Measurements from ENCODE around the gene COL6A2.
A peak's percentile ranks its signal among the peaks of the same experiment; 100 is the strongest.

COL6A2 gene

GRCh38 chr21:46097336-46098293, at the start of gene COL6A2:
TSS of gene COL6A2 (plus strand) at chr21:46098112.
- DNase-seq, result peak; percentile 80

DNA sequence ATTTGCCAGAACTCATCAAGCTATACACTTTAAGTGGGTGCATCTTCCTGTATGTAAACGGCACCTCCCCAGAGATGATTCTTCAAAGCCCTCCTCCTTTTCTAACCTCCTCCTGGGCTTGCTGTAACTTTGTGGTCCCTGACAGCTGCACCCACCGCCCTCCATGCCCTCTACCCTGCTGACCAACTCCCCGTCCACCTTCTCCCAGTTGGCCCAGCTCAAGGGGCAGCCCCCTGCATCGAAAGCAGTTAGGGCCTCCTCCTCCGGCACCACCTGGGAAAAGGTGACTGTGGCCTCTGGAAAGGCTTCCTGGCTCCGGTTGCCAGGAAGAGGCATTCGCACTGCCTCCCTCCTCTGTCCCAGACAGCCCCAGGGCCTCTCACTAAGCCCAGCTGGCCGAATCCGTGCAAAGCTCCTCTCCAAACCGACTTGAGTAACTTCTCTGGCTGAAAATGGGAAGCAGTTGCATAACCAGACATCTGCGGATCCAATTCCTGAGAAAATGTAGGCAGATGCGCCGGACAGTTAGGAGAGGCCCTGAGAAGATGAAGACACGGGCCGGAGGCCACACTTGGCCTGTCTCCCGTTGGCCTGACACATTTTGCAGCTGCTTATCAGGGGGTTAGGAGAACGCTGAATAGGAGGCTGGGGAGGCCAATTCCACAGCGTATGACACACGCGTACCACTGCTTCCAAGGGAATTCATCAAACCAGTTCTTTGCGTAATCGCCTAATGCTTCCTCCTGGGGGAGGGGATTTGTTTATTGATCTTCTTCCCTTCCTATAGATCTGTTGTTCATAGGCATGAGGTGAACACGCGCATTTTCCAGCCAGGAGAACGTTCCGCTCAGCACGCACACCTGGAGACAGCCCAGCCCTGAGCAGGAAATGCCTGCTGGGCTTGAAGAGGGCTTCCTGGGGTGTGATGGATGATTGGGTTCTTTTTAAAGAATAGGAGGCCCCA, 48.7 kb upstream of the COL6A2 start:
- DNase-seq, result peak; percentile 75

DNA sequence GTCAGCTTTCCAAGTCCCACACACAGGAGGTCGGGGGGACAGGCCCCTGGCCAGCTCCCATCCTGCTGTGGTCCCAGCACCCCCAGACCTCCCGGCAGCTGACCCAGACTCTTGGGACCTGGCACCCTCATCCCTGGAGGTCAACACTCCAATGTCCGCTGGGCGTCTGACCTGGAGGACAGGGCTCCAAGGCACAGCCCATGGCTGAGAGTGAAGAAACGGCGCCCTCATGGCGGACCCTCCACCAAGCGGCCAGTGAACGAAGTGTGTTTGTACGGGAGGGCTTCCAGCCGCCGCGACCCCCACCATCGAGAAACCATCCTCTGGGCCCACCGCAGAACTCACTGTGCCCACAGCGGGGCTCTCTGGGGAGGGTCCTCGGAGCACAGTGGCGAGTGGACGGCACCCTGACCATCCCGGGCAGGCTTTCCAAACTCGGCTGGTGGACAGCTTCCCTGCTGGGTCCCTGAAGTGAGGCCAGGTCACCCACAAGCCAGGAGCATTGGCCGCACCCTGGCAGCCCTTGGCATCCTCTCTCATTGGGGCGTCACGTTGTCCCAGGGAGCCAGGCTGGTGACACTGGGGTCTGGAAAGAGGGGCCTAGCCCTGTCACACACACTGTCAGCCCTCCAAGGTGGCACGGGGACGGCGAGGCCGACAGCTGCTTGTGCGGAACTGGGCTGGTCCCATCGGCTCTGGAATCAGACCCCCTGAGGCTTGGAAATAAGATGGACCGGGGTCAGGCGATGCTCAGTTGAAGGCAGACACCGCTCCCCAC, 47.8 kb upstream of the COL6A2 start:
- peak; percentile 43 for DNase-seq

DNA sequence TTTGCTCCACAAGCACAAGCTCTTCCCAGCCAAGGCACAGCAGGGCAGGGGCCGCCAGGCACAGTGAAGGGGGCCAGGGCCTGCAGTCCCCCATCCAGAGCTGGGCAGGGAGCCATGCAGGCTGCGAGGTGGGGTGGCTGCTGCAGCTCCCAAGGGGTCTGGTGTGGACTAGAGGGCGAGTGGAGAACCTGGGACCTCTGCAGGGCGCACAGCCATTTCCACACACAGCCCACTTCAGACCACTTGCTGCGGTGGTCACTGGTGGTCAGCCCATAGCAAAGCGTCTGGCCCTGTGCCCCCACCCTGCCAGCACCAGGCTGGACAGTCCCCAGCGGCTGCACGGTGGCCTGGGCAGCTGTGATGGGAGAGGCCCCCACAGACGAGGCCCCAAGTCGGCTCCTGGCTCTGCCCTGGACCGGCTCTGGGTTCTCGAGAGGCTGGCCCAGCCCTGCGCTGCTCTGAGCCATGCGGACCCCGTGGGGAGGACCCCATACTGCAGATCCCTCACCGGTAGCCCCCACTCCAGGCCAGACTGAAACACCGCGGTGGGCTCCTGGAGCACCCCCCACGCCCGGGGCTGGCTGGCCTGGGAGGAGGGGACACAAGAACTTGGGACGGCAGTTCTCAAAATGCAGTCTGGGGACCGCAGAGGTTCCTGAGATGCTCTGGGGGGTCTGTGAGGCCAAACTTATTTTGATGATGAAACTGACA, 47.1 kb upstream of the COL6A2 start:
- peak; percentile 41 for DNase-seq

- peak; percentile 43 for DNase-seq
Observed at GRCh38 chr21:46051379-46051770, 46.5 kb upstream of the COL6A2 start.

GRCh38 chr21:46051821-46052675, 45.9 kb upstream of the COL6A2 start:
- peak; percentile 49 for DNase-seq

DNA sequence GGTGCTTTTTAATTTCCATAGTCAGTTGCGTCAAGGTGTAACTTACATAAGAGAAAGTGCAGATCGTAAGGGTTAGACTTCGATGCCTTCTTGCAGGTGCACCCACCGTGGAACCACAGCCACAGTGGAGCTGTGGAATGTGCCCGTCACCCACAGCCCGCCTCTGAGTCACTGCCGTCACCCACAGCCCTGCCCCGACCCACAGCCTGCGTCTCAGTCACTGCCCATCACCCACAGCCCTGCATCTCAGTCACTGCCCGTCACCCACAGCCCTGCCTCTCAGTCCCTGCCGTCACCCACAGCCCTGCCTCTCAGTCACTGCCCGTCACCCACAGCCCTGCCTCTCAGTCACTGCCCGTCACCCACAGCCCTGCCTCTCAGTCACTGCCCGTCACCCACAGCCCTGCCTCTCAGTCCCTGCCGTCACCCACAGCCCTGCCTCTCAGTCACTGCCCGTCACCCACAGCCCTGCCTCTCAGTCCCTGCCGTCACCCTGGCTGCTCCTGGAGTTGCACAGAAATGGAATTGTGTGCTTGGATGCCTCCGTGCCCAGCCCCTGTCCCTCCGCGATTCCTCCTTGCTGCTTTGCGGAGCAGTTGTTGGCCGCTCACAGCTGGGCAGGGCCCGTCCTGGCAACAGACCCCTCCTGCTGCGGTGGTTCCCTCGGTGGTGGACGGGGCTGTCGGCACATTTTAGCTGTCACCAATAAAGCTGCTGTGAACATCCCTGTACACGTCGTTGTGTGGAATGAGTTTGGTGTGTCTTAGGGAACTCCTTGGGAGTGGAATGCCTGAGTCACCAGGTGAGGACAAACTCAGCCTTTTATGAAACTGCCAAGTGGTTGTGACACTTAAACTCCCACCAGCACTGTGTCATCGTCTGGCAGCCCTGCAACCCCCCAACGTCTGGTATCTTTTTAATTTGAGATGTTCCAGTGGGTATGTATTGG, 44.9 kb upstream of the COL6A2 start:
- peak; percentile 88 for DNase-seq

- DNase-seq, result peak; percentile 9
Observed at GRCh38 chr21:46054031-46054430, 43.9 kb upstream of the COL6A2 start.

GRCh38 chr21:46054451-46054881, 43.4 kb upstream of the COL6A2 start:
- DNase-seq, result peak; percentile 70

GRCh38 chr21:46055863-46056281, 42.0 kb upstream of the COL6A2 start:
- DNase-seq, result peak; percentile 43

DNA sequence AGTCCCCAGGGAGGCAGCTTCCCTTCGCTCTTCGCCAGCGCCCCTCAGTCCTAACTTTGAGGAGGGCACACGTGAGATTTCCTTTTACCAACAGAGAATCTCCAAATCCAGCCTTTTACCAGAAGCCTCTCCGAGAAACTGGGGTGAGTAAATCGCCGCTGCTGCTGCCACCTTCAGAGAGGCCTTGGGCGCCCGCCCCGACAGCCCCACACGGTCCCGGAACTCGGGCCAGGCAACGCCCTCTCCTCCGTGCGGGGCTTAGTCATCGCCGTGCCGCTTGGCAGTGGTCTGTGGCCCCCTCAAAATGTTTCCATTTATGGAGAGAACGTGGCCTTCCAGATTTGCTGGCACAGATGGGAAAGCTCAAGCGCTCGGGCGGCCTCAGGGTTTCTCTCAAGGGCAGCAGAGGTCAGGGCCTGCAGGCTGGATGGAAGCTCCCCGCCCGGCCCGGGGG, 41.4 kb upstream of the COL6A2 start:
- DNase-seq, result peak; percentile 52

GRCh38 chr21:46057111-46057709, 40.7 kb upstream of the COL6A2 start:
- DNase-seq, result peak; percentile 38

DNA sequence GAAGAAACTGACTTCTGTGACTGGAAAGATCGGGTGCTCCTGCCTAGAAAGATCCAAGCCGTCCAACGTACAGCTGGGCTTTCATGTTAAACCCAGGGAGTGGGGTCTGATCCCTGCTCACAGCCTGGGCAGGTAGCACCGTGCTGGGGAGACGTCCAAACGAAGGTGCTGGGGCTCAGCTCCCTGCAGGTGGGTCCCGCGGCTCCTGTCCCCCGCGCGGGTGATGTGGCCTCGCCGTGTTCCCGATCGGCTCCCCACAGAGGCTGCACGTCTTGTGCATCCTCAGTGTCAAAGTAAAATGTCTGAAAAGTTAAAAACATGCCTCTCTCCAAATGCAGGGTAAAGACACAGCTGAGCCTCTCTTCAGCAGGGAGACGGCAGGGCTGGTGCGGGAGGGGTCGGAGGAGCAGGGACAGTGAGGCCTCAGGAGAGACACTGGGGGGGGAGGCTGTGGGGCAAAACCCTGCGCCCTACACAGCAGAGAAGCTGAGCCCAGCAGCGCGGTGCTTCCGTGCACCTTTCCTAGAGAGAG, 40.1 kb upstream of the COL6A2 start:
- peak; percentile 42 for DNase-seq

DNA sequence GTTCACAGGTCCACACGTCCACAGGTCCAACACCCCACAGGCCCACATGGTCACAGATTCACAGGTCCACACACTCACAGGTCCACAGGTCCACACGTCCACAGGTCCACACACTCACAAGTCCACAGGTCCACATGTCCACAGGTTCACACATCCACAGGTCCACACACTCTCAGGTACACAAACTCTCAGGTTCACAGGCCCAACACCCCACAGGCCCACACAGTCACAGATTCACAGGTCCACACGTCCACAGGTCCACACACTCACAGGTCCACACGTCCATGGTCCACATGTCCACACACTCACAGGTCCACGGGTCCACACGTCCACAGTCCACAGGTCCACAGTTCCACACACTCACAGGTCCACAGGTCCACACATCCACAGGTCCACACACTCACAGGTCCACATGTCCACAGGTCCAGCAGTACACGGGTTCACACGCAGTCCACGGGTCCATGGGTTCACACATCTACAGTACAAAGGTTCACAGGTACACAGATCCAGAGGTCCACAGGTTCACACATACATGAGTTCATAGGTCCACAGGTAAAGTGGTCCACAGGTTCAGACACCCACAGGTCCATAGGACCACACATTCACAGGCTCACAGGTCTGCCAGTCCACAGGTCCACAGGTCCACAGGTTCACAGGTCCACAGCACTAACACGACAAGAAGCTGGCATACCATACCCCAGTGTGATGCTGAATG, 39.3 kb upstream of the COL6A2 start:
- DNase-seq, result peak; percentile 32

DNA sequence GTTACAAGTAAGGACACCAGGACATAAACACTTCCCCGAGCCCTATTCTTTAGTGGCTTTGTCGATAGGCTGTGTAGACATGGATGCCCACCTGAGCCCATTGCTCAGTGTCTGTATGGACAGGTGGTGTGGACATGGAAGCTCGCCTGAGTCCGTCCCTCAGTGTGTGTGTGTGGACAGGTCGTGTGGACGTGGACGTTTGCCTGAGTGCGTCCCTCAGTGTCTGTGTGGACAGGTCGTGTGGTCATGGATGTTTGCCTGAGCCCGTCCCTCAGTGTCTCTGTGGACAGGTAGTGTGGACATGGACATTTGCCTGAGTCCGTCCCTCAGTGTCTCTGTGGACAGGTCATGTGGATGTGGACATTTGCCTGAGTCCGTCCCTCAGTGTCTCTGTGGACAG, 38.7 kb upstream of the COL6A2 start:
- DNase-seq, result peak; percentile 21

DNA sequence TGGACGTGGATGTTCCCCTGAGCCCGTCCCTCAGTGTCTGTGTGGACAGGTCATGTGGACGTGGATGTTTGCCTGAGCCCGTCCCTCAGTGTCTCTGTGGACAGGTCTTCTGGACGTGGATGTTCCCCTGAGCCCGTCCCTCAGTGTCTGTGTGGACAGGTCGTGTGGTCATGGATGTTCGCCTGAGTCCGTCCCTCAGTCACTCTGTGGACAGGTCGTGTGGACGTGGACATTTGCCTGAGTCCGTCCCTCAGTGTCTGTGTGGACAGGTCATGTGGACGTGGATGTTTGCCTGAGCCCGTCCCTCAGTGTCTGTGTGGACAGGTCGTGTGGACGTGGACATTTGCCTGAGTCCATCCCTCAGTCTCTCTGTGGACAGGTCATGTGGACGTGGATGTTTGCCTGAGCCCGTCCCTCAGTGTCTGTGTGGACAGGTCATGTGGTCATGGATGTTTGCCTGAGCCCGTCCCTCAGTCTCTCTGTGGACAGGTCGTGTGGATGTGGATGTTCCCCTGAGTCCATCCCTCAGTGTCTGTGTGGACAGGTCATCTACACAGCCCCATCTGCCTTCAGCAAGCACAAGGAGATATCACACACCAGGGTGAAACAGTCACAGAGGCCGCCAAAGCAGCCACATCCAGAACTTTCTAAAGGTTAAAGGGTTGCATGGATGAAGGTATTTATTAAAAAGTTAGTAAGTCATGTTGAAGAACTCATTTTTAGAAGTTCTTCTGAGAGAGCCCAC, 38.0 kb upstream of the COL6A2 start:
- peak; percentile 12 for DNase-seq

- peak; percentile 31 for DNase-seq
Observed at GRCh38 chr21:46060596-46061061, 37.3 kb upstream of the COL6A2 start.
